BLaER1 treated with 17β-estradiol and CSF1 and Interleukin-3, amounts not matched to agents 10 nM and 100 nM (cell line): ENCODE results near the gene LSAMP.

Experiments used
- H3K27ac ChIP-seq, 11 experiments: shearing (Covaris generic); formaldehyde crosslinking; 2 replicates each; pipeline ENCODE4 v1.8.1; 2022
- H3K27me3 ChIP-seq, 11 experiments: shearing (Covaris generic); formaldehyde crosslinking; 2 replicates each; pipeline ENCODE4 v1.8.1; 2022
- H3K36me3 ChIP-seq, 11 experiments: shearing (Covaris generic); formaldehyde crosslinking; 2 replicates each; pipeline ENCODE4 v1.8.1; 2022
- H3K4me1 ChIP-seq, 10 experiments: shearing (Covaris generic); formaldehyde crosslinking; 2 replicates each; pipeline ENCODE4 v1.8.1; 2022
- H3K4me2 ChIP-seq, 11 experiments: shearing (Covaris generic); formaldehyde crosslinking; 2 replicates each; pipeline ENCODE4 v1.8.1; 2022
- H3K4me3 ChIP-seq, 10 experiments: shearing (Covaris generic); formaldehyde crosslinking; 2 replicates each; pipeline ENCODE4 v1.8.1; 2022
- H3K9ac ChIP-seq, 11 experiments: shearing (Covaris generic); formaldehyde crosslinking; 2 replicates each; pipeline ENCODE4 v1.8.1; 2022
- H3K9me3 ChIP-seq, 11 experiments: shearing (Covaris generic); formaldehyde crosslinking; replicated peaks in 1 of 11; 2 replicates each; pipeline ENCODE4 v1.8.1; 2022
- H4K20me1 ChIP-seq, 11 experiments: shearing (Covaris generic); formaldehyde crosslinking; 2 replicates each; pipeline ENCODE4 v1.8.1; 2022
- Cebpa-rat ChIP-seq, 11 experiments: shearing (Covaris generic); IDR thresholded peaks; 2 replicates each; pipeline ENCODE4 v1.8.1; 2022

LSAMP gene

GRCh38 chr3:116281313-116282143 is 163.8 kb downstream of the LSAMP start:
- Histone ChIP-seq H3K27me3 (no peaks in the 10 kb centered on the region), H3K36me3 (no peaks in the 10 kb centered on the region), H3K9me3 (no peaks in the 10 kb centered on the region), H3K27ac (no peak overlapping the region), H4K20me1 (no peaks in the 10 kb centered on the region), H3K4me1 (no peaks in the 10 kb centered on the region), H3K9ac (no peak overlapping the region), H3K4me3 (no peak overlapping the region), H3K4me2 (no peak overlapping the region)
- no peak for TF ChIP-seq Cebpa-rat (IDR thresholded peaks at IDR 0.05)

GRCh38 chr3:116280130-116280740 is 165.1 kb downstream of the LSAMP start:
- H3K4me2 ChIP-seq = no peak overlapping the region
- H3K4me1 ChIP-seq = no peaks in the 10 kb centered on the region
- no peak overlapping the region for H3K4me3 ChIP-seq
- TF ChIP-seq Cebpa-rat (IDR thresholded peaks at IDR 0.05) = no peak
- no peak overlapping the region for H3K9ac ChIP-seq
- H4K20me1 ChIP-seq = no peaks in the 10 kb centered on the region
- H3K27me3 ChIP-seq = no peaks in the 10 kb centered on the region
- no peak overlapping the region for H3K27ac ChIP-seq
- no peaks in the 10 kb centered on the region for H3K9me3 ChIP-seq
- H3K36me3 ChIP-seq = no peaks in the 10 kb centered on the region

- Histone ChIP-seq H3K36me3 (no peaks in the 10 kb centered on the region), H3K27ac (no peak overlapping the region), H3K27me3 (no peaks in the 10 kb centered on the region), H4K20me1 (no peaks in the 10 kb centered on the region), H3K4me1 (no peaks in the 10 kb centered on the region), H3K4me3 (no peak overlapping the region), H3K9me3 (no peaks in the 10 kb centered on the region), H3K9ac (no peak overlapping the region), H3K4me2 (no peak overlapping the region)
- no peak for TF ChIP-seq Cebpa-rat (IDR thresholded peaks at IDR 0.05)
Observed at GRCh38 chr3:116276675-116277074, 168.6 kb downstream of the LSAMP start.

- H3K9ac ChIP-seq = no peak overlapping the region
- H3K36me3 ChIP-seq = no peaks in the 10 kb centered on the region
- H3K27ac ChIP-seq = peak overlapping the region in 1 of 11 experiments; percentile 42; a peak in 2 of 22 replicates
- H3K27me3 ChIP-seq = no peaks in the 10 kb centered on the region
- no peak overlapping the region for H3K4me3 ChIP-seq
- H3K9me3 ChIP-seq = no peaks in the 10 kb centered on the region
- no peaks in the 10 kb centered on the region for H4K20me1 ChIP-seq
- H3K4me2 ChIP-seq = peak overlapping the region; percentile 15 to 74 (median 47); a peak in 20 of 22 replicates
- no peak for TF ChIP-seq Cebpa-rat (IDR thresholded peaks at IDR 0.05)
- H3K4me1 ChIP-seq = peaks cover 7 to 17% (median 12%) of the 10 kb centered on the region in 10 experiments
Observed at GRCh38 chr3:116270056-116270455, 175.2 kb downstream of the LSAMP start.

GRCh38 chr3:116267116-116267515 is 178.2 kb downstream of the LSAMP start:
- H4K20me1 ChIP-seq = no peaks in the 10 kb centered on the region
- H3K4me2 ChIP-seq = no peak overlapping the region
- H3K4me3 ChIP-seq = no peak overlapping the region
- no peaks in the 10 kb centered on the region for H3K36me3 ChIP-seq
- no peaks in the 10 kb centered on the region for H3K9me3 ChIP-seq
- no peak overlapping the region for H3K27ac ChIP-seq
- H3K9ac ChIP-seq = no peak overlapping the region
- H3K27me3 ChIP-seq = no peaks in the 10 kb centered on the region
- peaks cover 7 to 17% (median 12%) of the 10 kb centered on the region in 10 experiments for H3K4me1 ChIP-seq
- TF ChIP-seq Cebpa-rat (IDR thresholded peaks at IDR 0.05) = no peak

GRCh38 chr3:116265976-116266584 is 179.2 kb downstream of the LSAMP start:
- no peaks in the 10 kb centered on the region for H3K36me3 ChIP-seq
- no peaks in the 10 kb centered on the region for H3K27me3 ChIP-seq
- peaks cover 7 to 17% (median 12%) of the 10 kb centered on the region in 10 experiments for H3K4me1 ChIP-seq
- no peaks in the 10 kb centered on the region for H3K9me3 ChIP-seq
- peak overlapping the region in 4 of 11 experiments; percentile 6 to 39 (median 28); a peak in 5 of 22 replicates for H3K4me2 ChIP-seq
- no peaks in the 10 kb centered on the region for H4K20me1 ChIP-seq
- no peak overlapping the region for H3K9ac ChIP-seq
- TF ChIP-seq Cebpa-rat (IDR thresholded peaks at IDR 0.05) = no peak
- H3K27ac ChIP-seq = no peak overlapping the region
- no peak overlapping the region for H3K4me3 ChIP-seq

- TF ChIP-seq Cebpa-rat (IDR thresholded peaks at IDR 0.05) = no peak
- Histone ChIP-seq H3K9ac (no peak overlapping the region), H3K4me3 (no peak overlapping the region), H3K27ac (no peak overlapping the region), H4K20me1 (no peaks in the 10 kb centered on the region), H3K27me3 (no peaks in the 10 kb centered on the region), H3K9me3 (no peaks in the 10 kb centered on the region), H3K4me2 (peak overlapping the region in 1 of 11 experiments; percentile 35; a peak in 1 of 22 replicates), H3K36me3 (no peaks in the 10 kb centered on the region), H3K4me1 (peaks cover 4 to 14% (median 8%) of the 10 kb centered on the region in 10 experiments)
Observed at GRCh38 chr3:116265320-116265695, 180.0 kb downstream of the LSAMP start.

GRCh38 chr3:116264546-116265319 is 180.6 kb downstream of the LSAMP start:
- Histone ChIP-seq H3K4me1 (peaks cover 0 to 8% (median 2%) of the 10 kb centered on the region in 10 experiments; a peak in 14 of 20 replicates), H3K4me2 (no peak overlapping the region)
- no peak for TF ChIP-seq Cebpa-rat (IDR thresholded peaks at IDR 0.05)

More at GRCh38 chr3:116264546-116265319, 180.6 kb downstream of the LSAMP start:
- no peaks in the 10 kb centered on the region for H3K36me3 ChIP-seq
- no peak overlapping the region for H3K27ac ChIP-seq
- H3K27me3 ChIP-seq = no peaks in the 10 kb centered on the region
- no peak overlapping the region for H3K4me3 ChIP-seq
- H3K9ac ChIP-seq = no peak overlapping the region
- H4K20me1 ChIP-seq = no peaks in the 10 kb centered on the region
- H3K9me3 ChIP-seq = no peaks in the 10 kb centered on the region
